ENCODE results near the gene DKK1.
"Not testable (repeated sequence)": the region's sequence is repeated elsewhere in the genome, so short reads cannot be mapped to it uniquely, and the experiment has no call there.

The DKK1 gene

GRCh38 chr10:52318136-52318701 lies 4.1 kb downstream of the DKK1 start:
- no peak for DNase-seq

GRCh38 chr10:52318822-52319464 lies 4.9 kb downstream of the DKK1 start:
- DNase-seq: no peak

- no peak for DNase-seq
Measured at GRCh38 chr10:52319926-52320325, 5.8 kb downstream of the DKK1 start.

- DNase-seq: no peak
Measured at GRCh38 chr10:52322323-52322722, 8.2 kb downstream of the DKK1 start.

- no peak for DNase-seq
Measured at GRCh38 chr10:52322936-52323335, 8.9 kb downstream of the DKK1 start.

GRCh38 chr10:52326382-52326781 lies 12.3 kb downstream of the DKK1 start:
- no peak for DNase-seq

GRCh38 chr10:52331638-52332364 lies 17.7 kb downstream of the DKK1 start:
- DNase-seq: no peak

- DNase-seq: no peak
Measured at GRCh38 chr10:52332815-52333214, 18.7 kb downstream of the DKK1 start.

GRCh38 chr10:52334595-52334994 lies 20.5 kb downstream of the DKK1 start:
- DNase-seq: no peak

- no peak for DNase-seq
Measured at GRCh38 chr10:52335665-52336064, 21.6 kb downstream of the DKK1 start.

GRCh38 chr10:52337225-52337624 lies 23.1 kb downstream of the DKK1 start:
- DNase-seq: no peak

GRCh38 chr10:52343439-52343838 lies 29.4 kb downstream of the DKK1 start:
- no peak for DNase-seq

GRCh38 chr10:52346394-52347326 lies 32.6 kb downstream of the DKK1 start:
- no peak for DNase-seq

GRCh38 chr10:52347327-52347667 lies 33.2 kb downstream of the DKK1 start:
- no peak for DNase-seq

GRCh38 chr10:52348037-52348564 lies 34.0 kb downstream of the DKK1 start:
- DNase-seq: no peak

- DNase-seq: no peak
Measured at GRCh38 chr10:52351914-52352330, 37.8 kb downstream of the DKK1 start.

- no peak for DNase-seq
Measured at GRCh38 chr10:52353205-52353604, 39.1 kb downstream of the DKK1 start.

- DNase-seq: no peak
Measured at GRCh38 chr10:52353960-52354394, 39.9 kb downstream of the DKK1 start.

- no peak for DNase-seq
Measured at GRCh38 chr10:52357971-52358370, 43.9 kb downstream of the DKK1 start.

- DNase-seq: no peak
Measured at GRCh38 chr10:52359441-52359840, 45.4 kb downstream of the DKK1 start.

- not testable (repeated sequence) for DNase-seq
Measured at GRCh38 chr10:52365547-52366432, 51.7 kb downstream of the DKK1 start.
